Naive B cell (primary cell): ENCODE measurements around the gene ZNF440. TPM values are rescaled to one million over a fixed set of nuclear protein-coding genes. Genes with fewer than 3 reads are reported as not detected.
"Not testable (repeated sequence)": the region's sequence is repeated elsewhere in the genome, so short reads cannot be mapped to it uniquely, and the experiment has no call there.

ENCODE experiments used
- ATAC-seq, 2 donors: fragments of 150-1000 bp; cut with Tn5 transposase; 2 replicates each; pipeline ENCODE4 v1.10.0; 2021; ENCODE audit warnings: low read depth in 2 of 2, mild to moderate bottlenecking in 2 of 2, moderate library complexity in 2 of 2
- DNase-seq: peaks from one replicate; pipeline ENCODE4 v3.0.0; 2022
- H3K27ac Mint-ChIP-seq, 6 donors: one replicate each; pipeline ENCODE4 v1.8.0; 2020 to 2022; ENCODE audit warnings: mild to moderate bottlenecking in 6 of 6, mixed read lengths in 6 of 6, moderate library complexity in 5 of 6, inconsistent platforms in 2 of 6
- H3K27me3 Mint-ChIP-seq, 3 donors: one replicate each; pipeline ENCODE4 v1.8.0; 2021 to 2022; ENCODE audit warnings: mixed read lengths in 3 of 3, mild to moderate bottlenecking in 1 of 3
- H3K36me3 Mint-ChIP-seq, 2 donors: one replicate each; pipeline ENCODE4 v1.8.0; 2020 to 2022; ENCODE audit warnings: mixed read lengths in 2 of 2, inconsistent platforms in 1 of 2, mild to moderate bottlenecking in 1 of 2
- H3K4me1 Mint-ChIP-seq, 3 donors: one replicate each; pipeline ENCODE4 v1.8.0; 2020 to 2022; ENCODE audit warnings: mixed read lengths in 3 of 3, inconsistent platforms in 1 of 3, mild to moderate bottlenecking in 1 of 3, moderate library complexity in 1 of 3
- H3K4me3 Mint-ChIP-seq, 8 donors: one replicate each; pipeline ENCODE4 v1.8.0; 2020 to 2022; ENCODE audit warnings: mild to moderate bottlenecking in 8 of 8, mixed read lengths in 8 of 8, moderate library complexity in 8 of 8, inconsistent platforms in 2 of 8
- H3K9me3 Mint-ChIP-seq, 7 donors: one replicate each; pipeline ENCODE4 v1.8.0; 2020 to 2022; ENCODE audit warnings: mixed read lengths in 7 of 7, mild to moderate bottlenecking in 5 of 7, inconsistent platforms in 2 of 7, moderate library complexity in 1 of 7
- polyA plus RNA-seq, 6 donors: library from polyadenylated mRNA; unstranded; fragments of 300-500 nt; fragmentation: Illumina TruSeq; gene quantifications; one replicate each; pipeline ENCODE4 v1.2.3, GENCODE V29; 2021; ENCODE audit warnings: low read depth in 6 of 6

Gene ZNF440
- polyA plus RNA-seq, 6 donors from 2014 or later: 1.5 to 7.4 (median 3.2) TPM

DNA sequence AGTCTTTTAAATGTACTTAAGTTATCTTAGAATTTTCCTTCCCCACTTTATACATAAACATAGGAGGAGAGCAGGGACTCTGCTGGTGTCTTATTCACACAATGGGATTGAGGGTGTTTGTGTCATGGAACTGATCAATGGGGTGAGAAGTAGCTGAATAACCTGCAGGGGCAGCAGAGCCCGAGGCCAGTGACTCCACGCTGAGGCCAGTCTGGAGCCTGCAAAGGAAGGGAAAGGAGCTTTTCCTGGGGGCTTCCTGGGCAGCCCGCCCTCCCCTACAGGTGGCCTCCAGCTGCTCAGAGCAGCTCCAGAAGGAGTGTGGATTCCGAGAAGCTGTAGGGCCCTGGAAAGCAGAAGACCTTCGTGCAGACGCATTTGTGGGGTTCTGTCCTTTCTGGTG, 33.5 kb downstream of the ZNF440 start:
- Mint-ChIP-seq H3K4me3 (peak overlapping the region in 6 of 8 donors; percentile 41 to 94 (median 88)), H3K27ac (peak overlapping the region in 4 of 6 donors; percentile 28 to 88 (median 76))

DNA sequence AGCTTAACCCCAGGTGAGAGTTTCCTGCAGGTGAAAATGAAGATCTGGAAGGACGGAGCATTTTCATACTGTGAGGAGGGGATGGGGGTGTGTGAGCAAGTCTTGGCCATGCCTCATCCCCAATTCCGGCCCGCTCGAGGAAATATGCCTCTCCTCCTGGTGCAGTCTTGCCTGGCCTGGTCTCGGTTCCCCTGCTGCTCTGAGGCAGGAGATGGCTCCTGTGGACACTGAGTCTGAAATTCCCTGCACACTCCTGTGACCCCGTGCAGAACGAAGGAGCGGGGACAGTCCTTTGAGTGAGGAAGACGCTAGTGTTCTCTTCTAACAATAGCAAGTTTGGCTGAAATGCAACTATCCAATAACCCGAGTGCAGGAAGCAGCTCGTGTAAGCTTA, 34.1 kb downstream of the ZNF440 start:
- Mint-ChIP-seq H3K4me1 (peaks cover 18 to 47% (median 34%) of the 10 kb centered on the region in 3 donors), H3K36me3 (no peaks in the 10 kb centered on the region), H3K9me3 (peaks cover 0 to 2% (median 0%) of the 10 kb centered on the region in 7 donors), H3K27ac (peak overlapping the region; percentile 93 to 98 (median 96)), H3K27me3 (no peaks in the 10 kb centered on the region), H3K4me3 (peak overlapping the region; percentile 84 to 95 (median 93))
- ATAC-seq (no peak), DNase-seq (no peak)

More for the DNA sequence above, 33.5 kb downstream of the ZNF440 start:
- not testable (repeated sequence) for DNase-seq, H3K9me3 Mint-ChIP-seq, H3K36me3 Mint-ChIP-seq, H3K27me3 Mint-ChIP-seq, ATAC-seq
- peaks cover 18 to 44% (median 34%) of the 10 kb centered on the region in 3 donors for H3K4me1 Mint-ChIP-seq

DNA sequence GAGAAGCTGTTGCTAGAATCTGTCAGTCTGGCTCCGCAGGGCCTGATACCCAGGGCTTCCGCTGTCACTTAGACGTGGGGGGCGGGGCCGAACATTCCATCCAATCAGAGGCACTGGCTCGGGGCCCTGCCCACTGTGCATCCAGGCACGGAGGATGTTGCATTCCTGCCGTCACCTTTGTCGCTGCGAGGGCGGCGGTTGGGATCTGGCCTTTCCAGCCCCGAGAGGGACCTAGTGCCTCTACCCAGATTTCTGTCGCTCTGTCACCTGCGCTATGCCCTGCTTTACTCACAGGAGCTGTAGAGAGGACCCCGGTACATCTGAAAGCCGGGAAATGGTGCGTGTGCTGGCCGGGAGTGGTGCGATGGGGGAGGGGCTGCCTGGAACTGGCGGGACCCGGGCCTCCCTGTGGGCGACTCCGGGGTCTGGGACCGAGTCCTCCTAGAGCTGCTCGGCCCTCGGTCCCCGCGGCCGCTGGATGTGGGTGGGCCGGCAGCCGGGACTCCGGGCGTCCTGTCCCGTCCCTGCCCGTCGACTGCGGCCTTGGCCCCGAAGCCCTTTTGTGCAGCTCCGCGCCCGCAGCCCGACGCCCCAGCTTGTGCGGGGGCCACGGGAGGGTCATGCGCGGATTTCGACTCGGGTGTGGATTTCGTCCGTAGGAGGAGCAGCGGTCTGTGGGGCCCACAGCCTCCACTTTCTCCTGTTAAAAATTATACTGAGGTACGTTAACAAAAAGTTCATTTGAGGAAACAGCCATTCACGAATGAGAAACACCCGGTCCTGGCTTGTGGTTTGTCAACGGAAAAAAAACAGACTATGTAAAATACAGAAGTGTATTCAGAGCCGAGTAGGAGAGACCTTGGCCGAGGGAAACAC, 34.8 kb downstream of the ZNF440 start, which contains the start of gene ZNF439:
Gene ZNF439 (plus strand): TSS at position 133 of the 876 bp plus-strand sequence. CDS start 142 bp downstream, at position 275.
- H3K4me3 Mint-ChIP-seq: peak within 1 kb of the TSS; percentile 84 to 99 (median 93)

DNA sequence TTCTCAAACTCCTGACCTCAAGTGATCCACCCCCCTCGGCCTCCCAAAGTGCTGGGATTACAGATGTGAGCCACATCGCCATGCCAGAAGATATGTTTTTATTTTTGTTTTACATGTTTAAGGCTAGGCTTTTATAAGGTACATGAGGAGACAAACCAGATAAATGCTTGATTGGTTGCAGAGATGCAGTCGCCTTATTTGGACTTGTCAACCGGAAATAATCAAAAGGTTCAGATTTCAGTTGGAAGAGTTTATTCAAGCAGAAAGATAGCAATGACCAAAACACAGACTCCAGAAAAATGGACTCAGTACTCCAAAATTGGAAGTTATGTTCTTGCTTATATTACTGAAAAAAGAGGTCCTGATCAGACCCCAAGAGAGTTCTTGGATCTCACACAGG, 36.2 kb downstream of the ZNF440 start:
- H3K36me3 Mint-ChIP-seq, DNase-seq, H3K9me3 Mint-ChIP-seq, ATAC-seq, H3K27me3 Mint-ChIP-seq: not testable (repeated sequence)
- Mint-ChIP-seq H3K4me1 (peaks cover 22 to 54% (median 34%) of the 10 kb centered on the region in 3 donors), H3K4me3 (peak overlapping the region; percentile 29 to 99 (median 92)), H3K27ac (peak overlapping the region in 3 of 6 donors; percentile 6 to 93 (median 72))

More for the DNA sequence above, 34.8 kb downstream of the ZNF440 start, which contains the start of gene ZNF439:
- DNase-seq: peak; percentile 90
- Mint-ChIP-seq H3K9me3 (peaks cover 0 to 2% (median 0%) of the 10 kb centered on the region in 7 donors), H3K36me3 (no peaks in the 10 kb centered on the region), H3K27ac (peak within 1 kb of the TSS; percentile 93 to 98 (median 98)), H3K4me1 (peaks cover 18 to 49% (median 34%) of the 10 kb centered on the region in 3 donors), H3K27me3 (no peaks in the 10 kb centered on the region)
- peak; percentile 96 to 97 for ATAC-seq

DNA sequence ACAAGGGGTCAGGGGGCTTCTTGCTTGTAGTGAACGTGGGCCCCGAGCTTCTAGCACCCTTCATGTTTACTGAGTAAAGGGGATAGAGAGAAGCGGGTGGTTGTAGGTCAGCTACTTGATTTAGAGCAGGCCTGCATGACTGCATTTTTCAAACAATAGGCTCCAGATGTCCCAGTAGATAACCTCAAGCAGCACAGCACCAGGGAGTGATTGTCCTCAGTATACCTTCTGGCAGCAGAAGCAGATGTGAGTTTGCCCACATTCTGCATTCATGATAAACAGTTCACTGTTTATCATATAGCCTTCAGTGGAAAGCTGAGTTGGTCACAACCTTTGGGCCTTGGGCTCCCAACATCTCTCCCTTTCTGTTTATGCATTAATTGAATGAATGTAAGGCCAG, 39.3 kb downstream of the ZNF440 start:
- H3K9me3 Mint-ChIP-seq: peaks cover 0 to 2% (median 0%) of the 10 kb centered on the region in 7 donors
- no peak overlapping the region for H3K4me3 Mint-ChIP-seq

DNA sequence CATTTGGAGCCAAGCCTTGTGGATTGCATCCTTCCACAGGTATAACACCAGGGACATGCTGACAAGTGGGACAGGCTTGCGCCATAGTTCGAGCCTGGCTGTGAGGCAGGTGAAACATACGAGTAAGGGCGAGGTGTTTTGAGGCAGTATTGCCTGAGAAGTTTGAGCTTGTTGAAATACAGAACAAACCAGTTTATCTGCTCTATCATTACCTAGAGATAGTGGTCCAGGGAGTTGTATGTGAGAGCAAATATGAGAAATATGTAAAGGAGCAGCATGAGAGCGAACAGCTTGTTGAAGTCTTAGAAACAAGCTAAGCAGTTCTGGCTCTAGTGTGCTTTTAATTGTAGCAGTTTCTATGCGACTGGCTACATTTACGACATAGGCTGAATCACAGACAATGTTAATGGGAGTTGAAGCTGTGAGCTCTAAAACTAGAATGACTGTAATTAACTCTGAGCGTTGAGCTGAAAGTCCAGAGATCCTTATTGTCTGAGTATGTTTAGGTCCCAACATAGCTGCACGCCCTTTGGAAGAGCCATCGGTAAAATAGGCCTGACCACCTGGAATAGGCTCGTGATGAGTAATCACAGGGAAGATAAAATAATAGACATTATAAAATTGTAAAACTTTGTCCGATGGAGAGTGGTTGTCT, 42.6 kb downstream of the ZNF440 start:
- ATAC-seq: no peak
- peaks cover 0 to 16% (median 8%) of the 10 kb centered on the region in 7 donors for H3K9me3 Mint-ChIP-seq

More for the DNA sequence above, 39.3 kb downstream of the ZNF440 start:
- no peak for ATAC-seq
- Mint-ChIP-seq H3K4me1 (peaks cover 36 to 54% (median 42%) of the 10 kb centered on the region in 3 donors), H3K36me3 (peaks cover 4 to 13% of the 10 kb centered on the region in 2 donors), H3K27me3 (no peaks in the 10 kb centered on the region), H3K27ac (no peak overlapping the region)
- no peak for DNase-seq

DNA sequence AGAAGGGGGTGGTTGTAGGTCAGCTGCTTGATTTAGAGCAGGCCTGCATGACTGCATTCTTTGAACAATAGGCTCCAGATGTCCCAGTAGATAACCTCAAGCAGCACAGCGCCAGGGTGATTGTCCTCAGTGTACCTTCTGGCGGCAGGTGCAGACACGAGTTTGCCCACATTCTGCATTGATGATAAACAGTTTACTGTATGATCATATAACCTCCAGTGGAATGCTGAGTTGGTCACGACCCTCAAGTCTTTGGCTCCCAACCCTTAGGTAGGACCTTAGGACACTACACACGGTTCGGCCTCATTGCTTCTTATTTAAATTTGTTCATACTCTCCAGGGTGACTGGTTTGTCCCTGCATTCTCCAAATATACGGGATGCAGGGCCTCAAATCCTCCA, 46.6 kb downstream of the ZNF440 start:
- peaks cover 21 to 24% (median 24%) of the 10 kb centered on the region in 3 donors for H3K4me1 Mint-ChIP-seq
- ATAC-seq: no peak
- H3K36me3 Mint-ChIP-seq: peaks cover 19 to 45% of the 10 kb centered on the region in 2 donors
- H3K4me3 Mint-ChIP-seq: no peak overlapping the region
- no peak for DNase-seq
- peaks cover 0 to 52% (median 31%) of the 10 kb centered on the region in 7 donors for H3K9me3 Mint-ChIP-seq
- peak overlapping the region in 1 of 6 donors; percentile 11 for H3K27ac Mint-ChIP-seq
- H3K27me3 Mint-ChIP-seq: no peaks in the 10 kb centered on the region

More for the DNA sequence above, 42.6 kb downstream of the ZNF440 start:
- H3K36me3 Mint-ChIP-seq: peaks cover 18 to 19% of the 10 kb centered on the region in 2 donors
- no peak overlapping the region for H3K4me3 Mint-ChIP-seq
- H3K27me3 Mint-ChIP-seq: no peaks in the 10 kb centered on the region
- H3K27ac Mint-ChIP-seq: no peak overlapping the region
- peaks cover 22 to 31% (median 30%) of the 10 kb centered on the region in 3 donors for H3K4me1 Mint-ChIP-seq
- no peak for DNase-seq

DNA sequence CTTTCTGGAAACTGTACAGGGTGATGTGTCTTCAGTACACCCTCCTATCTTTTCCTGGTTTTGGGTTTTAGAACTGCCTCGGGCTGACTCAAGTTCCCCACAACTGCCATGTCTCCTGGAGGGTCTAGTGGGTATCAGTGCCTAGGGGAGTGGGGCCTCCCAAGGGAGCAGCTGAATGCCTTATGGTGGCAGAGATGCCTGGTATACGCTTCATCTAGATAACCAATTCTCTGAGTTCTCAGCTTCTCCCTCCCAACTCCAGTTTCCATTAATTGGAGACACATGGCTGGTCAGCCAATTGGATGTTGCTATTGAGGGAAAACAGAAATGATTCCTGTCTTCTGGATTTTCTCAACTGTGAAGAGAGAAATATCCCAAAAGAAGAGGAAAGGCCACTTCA, 47.2 kb downstream of the ZNF440 start:
- no peak overlapping the region for H3K4me3 Mint-ChIP-seq
- H3K27me3 Mint-ChIP-seq: no peaks in the 10 kb centered on the region
- H3K4me1 Mint-ChIP-seq: peaks cover 15 to 20% (median 18%) of the 10 kb centered on the region in 3 donors
- H3K9me3 Mint-ChIP-seq: peaks cover 0 to 56% (median 34%) of the 10 kb centered on the region in 7 donors
- no peak overlapping the region for H3K27ac Mint-ChIP-seq
- no peak for DNase-seq
- peaks cover 19 to 50% of the 10 kb centered on the region in 2 donors for H3K36me3 Mint-ChIP-seq
- no peak for ATAC-seq

DNA sequence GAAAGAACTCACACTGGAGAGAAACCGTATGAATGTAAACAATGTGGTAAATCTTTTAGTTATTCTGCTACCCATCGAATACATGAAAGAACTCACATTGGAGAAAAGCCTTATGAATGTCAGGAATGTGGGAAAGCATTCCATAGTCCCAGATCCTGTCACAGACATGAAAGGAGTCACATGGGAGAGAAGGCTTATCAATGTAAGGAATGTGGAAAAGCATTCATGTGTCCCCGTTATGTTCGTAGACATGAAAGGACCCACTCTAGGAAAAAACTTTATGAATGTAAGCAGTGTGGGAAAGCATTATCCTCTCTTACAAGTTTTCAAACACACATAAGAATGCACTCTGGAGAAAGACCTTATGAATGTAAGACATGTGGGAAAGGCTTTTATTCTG, 53.7 kb downstream of the ZNF440 start:
- H3K4me1 Mint-ChIP-seq, DNase-seq, H3K4me3 Mint-ChIP-seq, ATAC-seq, H3K27me3 Mint-ChIP-seq: not testable (repeated sequence)
- H3K36me3 Mint-ChIP-seq: peaks cover 52 to 55% of the 10 kb centered on the region in 2 donors
- peak overlapping the region in 1 of 6 donors; percentile 51 for H3K27ac Mint-ChIP-seq
- H3K9me3 Mint-ChIP-seq: peaks cover 0 to 82% (median 57%) of the 10 kb centered on the region in 7 donors

DNA sequence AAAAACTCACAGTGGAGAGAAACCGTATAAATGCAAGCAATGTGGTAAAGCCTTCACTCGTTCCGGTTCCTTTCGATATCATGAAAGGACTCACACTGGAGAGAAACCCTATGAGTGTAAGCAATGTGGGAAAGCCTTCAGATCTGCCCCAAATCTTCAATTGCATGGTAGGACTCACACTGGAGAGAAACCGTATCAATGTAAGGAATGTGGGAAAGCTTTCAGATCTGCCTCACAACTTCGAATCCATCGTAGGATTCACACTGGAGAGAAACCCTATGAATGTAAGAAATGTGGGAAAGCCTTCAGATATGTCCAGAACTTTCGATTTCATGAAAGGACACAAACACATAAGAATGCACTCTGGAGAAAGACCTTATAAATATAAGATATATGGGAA, 54.1 kb downstream of the ZNF440 start:
- Mint-ChIP-seq H3K36me3 (peaks cover 52 to 54% of the 10 kb centered on the region in 2 donors), H3K4me3 (no peak overlapping the region), H3K27me3 (no peaks in the 10 kb centered on the region), H3K27ac (no peak overlapping the region), H3K4me1 (peaks cover 0 to 3% (median 3%) of the 10 kb centered on the region in 3 donors), H3K9me3 (peaks cover 0 to 78% (median 54%) of the 10 kb centered on the region in 7 donors)
- no peak for DNase-seq
- ATAC-seq: no peak

DNA sequence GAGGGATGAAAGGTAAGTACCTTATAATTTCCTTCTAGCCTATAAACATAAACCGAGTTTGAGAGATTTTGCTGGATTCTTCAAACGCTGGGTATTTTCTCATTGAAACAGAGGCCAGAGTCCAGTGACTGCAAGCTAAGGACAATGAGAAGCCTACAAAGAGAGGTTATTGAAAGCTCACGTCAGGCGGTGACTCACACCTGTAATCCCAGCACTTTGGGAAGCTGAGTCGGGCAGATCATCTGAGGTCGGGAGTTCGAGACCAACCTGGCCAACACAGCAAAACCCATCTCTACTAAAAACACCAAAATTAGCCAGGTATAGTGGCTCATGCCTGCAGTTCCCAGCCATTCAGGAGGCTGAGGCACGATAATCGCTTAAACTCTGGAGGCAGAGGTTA, 58.6 kb downstream of the ZNF440 start:
- ATAC-seq: no peak
- no peaks in the 10 kb centered on the region for H3K27me3 Mint-ChIP-seq
- no peak overlapping the region for H3K4me3 Mint-ChIP-seq
- peaks cover 21 to 25% of the 10 kb centered on the region in 2 donors for H3K36me3 Mint-ChIP-seq
- no peak overlapping the region for H3K27ac Mint-ChIP-seq
- H3K9me3 Mint-ChIP-seq: peaks cover 0 to 37% (median 27%) of the 10 kb centered on the region in 7 donors
- DNase-seq: no peak
- peaks cover 0 to 4% (median 3%) of the 10 kb centered on the region in 3 donors for H3K4me1 Mint-ChIP-seq

DNA sequence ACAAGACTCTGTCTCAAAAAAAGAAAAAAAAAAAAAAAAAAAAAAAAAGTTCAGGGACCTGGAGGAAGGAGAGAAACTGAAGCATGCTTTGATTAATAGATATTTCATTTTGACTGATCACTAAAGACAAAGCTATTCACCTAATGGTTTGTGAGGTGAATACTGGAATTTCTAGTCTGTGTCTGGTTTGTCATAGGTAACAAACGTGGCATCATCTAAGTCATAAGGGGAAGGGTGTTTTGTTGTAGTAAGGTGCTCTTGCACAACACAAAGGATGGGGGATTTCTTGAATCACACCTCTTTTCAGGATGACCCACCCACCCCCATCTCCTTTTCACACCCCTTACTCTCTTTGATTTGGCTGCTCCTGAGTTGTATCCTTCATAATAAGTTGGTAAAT, 59.7 kb downstream of the ZNF440 start:
- H3K4me1 Mint-ChIP-seq: peaks cover 0 to 4% (median 3%) of the 10 kb centered on the region in 3 donors
- DNase-seq (no peak), ATAC-seq (no peak)
- H3K4me3 Mint-ChIP-seq: no peak overlapping the region
- H3K36me3 Mint-ChIP-seq: peaks cover 10 to 14% of the 10 kb centered on the region in 2 donors
- H3K27me3 Mint-ChIP-seq: no peaks in the 10 kb centered on the region
- H3K9me3 Mint-ChIP-seq: peaks cover 0 to 25% (median 16%) of the 10 kb centered on the region in 7 donors
- H3K27ac Mint-ChIP-seq: no peak overlapping the region

DNA sequence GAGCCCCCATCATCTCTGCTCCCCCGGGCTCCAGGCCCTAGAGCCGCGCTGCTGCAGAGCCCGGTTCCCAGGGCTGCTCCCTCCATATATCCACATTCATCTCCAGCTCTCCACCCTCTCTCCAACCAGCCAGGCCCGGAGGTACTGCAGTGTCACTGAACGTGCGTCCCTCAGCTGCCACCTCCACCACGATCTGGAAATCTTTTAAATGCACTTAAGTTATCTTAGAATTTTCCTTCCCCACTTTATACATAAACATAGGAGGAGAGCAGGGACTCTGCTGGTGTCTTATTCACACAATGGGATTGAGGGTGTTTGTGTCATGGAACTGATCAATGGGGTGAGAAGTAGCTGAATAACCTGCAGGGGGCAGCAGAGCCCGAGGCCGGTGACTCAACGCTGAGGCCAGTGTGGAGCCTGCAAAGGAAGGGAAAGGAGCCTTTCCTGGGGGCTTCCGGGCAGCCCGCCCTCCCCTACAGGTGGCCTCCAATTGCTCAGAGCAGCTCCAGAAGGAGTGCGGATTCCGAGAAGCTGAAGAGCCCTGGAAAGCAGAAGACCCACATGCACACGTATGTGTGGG, 65.7 kb downstream of the ZNF440 start:
- not testable (repeated sequence) for H3K4me3 Mint-ChIP-seq, H3K27me3 Mint-ChIP-seq, H3K9me3 Mint-ChIP-seq, DNase-seq, H3K27ac Mint-ChIP-seq, H3K36me3 Mint-ChIP-seq, ATAC-seq, H3K4me1 Mint-ChIP-seq
